ENCODE measurements around the gene NDUFS2.

Gene NDUFS2

DNA sequence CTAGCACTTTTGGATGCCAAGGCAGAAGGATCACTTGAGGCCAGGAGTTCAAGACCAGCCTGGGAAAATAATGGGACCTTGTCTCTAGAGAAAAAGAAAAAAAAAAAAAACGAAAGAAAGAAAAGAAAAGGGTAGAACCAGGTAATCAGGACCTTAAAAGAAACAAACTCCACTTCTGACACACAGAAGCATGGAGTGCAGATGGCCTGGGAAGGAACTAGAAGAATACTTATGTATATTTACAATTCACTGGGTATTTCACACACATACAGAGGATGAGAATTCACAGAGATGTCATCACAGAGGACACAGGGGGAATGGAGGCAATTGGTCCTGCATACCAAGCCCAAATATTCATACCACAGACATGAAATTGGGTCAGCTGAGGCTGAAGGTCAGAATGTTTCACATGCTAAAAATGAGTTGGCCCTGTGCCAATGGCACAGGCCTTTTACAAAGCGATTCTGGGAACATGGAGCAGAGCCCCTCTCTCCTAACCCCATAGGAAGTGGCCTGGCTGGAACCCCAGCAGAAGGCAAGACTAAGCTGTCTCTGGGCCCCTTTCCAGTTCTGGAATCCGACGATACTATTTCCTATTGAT is 29.3 kb upstream of the NDUFS2 start:
- no peak for DNase-seq

DNA sequence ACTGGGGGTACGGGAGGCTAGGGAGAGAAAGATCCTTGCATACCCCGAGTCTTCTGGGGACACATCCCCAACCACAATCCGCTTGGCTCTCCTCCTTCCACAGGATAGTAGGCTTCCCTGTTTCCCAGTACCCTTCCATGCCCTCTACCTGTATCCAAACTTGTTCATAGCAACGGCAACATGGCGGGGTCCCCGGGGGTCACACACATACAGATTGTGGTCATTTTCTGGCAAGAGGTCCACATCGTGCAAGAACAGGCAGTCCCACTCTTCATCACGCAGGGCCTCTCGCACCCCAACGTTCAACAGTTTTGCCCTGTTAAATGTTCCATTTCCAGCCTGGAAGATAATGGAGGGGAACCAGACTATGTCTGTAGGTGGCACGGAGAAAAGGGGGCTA is 28.5 kb upstream of the NDUFS2 start:
- no peak for DNase-seq

DNA sequence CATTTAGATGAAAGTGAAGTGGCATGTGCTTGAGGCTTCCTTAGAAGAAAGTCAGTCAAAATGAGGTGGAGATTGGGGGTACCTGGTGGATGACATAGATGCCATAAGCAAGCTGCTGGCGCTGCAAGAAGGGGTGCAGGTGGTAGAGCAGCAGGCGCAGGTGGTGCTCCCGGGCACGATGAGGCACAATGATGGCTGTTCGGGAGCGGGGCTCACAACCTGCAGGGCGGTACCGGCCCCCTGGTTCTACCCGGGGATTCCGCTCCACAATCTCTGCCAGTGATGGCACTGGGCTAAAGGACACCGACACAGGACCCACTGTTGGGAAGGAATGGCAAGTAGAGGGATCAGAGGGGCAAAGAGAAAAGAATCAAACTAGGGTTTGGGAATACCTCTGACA is 27.3 kb upstream of the NDUFS2 start:
- DNase-seq, result no peak

DNA sequence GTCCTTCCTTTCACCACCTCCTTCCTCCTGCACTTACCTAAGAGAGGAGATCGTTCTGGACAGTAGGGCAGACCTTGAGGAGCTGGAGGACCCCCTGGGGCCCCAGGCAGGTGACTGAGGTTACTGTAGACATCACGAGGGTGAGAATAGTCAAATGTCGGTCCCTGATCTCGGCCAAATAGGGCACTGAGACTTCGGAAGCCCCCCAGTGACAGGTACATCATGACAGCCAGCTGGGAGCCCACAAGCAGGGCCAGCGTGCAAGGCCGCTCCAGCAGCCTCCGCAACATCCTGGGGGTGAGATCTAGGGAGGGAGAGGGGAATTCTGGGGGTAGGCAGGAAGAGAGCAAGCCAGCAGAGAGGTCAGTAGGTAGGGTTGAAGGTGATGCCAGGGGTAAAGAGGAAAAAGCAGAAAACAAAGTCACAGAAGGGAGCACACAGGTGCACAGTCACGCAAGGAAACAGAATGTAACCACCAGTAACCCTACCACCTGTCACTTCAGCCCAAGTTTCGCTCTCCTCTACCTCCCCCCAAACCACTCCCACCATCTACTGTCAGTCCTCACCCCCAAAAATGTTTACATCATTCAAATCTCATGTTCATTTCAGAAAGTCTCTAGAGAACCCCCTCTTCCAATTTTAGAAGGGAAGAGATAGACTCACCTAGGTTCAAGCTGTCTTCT is 26.3 kb upstream of the NDUFS2 start:
- DNase-seq, result no peak

DNA sequence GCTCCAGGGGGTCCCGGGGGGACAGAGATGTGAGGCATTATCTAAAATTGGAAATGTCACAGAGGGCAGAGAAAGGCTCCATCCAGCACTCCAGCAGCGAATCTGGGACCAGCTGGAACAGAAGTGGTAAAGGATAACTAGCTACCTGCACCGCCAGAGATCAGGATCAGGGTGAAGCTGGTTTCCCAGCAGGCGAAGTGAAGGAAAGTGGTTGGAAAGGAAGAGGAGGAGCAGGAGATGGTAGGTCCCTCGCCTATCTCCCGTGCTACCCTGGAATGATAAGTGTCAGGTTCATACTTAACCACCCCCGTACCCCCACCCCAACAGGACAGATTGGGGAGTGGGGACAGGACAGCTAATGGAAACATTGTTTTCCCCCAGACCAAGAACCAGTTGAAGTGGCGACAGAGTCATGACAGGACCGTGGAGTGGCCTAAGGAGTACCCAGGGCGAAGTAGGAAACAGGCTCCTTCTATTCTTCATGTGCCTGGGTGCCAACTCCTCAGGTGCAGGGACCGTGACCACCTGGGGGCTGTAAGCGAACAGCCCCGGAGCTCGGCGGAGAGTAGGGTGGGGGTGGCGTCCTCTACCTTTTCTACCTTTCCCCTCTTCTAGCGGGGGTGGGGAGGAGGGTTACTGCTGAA is 25.6 kb upstream of the NDUFS2 start:
- no peak for DNase-seq

DNA sequence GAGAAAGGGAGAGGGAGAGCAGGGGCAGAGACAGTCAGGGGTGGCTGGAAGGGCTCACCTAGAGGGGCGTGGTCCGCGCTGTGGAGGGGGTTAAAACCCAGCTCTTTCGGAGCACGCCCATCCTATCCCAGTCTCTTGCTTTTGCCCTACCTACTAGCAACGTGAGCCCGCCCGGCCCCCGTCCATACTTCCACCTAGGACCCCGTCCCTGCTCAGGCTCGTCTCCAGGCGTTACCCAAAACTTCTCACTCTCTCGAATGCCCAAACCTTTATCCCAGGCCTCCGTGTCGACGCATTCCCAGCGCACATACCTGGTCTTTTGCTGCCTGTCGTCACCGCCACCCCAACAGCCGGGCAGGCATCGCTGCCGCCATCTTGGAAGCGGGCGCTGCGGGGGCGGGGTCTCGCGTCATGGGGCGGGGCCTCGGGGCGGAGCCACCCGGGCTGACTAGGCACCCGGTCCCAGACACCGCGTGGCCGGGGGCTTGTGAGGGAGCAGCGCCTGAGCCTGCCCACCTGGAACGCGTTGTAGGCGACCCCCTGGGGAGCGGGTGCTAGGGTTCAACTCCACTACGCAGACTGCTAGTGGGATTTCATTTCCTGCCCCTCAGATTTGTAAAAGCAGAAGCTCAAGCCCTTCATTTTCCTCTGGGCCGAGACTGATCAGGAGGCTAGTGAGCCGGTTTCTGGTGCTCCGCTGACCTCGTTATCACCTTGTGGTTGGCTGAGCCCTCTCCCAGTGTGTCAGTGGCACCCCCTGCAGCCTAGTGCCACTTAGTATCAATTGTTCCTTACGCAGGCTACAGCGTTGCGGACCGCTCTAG is 24.8 kb upstream of the NDUFS2 start, which contains the start of gene B4GALT3:
B4GALT3 (minus strand) TSS at position 396 of the 824 bp plus-strand sequence. CDS start 1,447 bp downstream, outside the sequence.
- peak; percentile 95 for DNase-seq

DNA sequence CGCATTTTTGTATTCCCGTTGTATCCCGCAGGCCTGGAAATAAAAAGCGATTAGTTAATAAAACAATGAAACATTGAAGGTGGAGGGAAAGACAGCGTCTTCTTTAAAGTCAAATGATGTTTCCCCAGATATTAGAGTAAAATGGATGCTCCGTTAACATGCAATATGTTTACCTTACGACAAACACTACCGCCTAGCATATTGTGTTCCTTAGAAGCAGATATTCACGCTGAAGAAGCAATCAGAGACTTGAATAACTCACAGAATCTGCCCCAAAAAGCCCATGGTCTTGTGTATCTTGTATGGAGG is 24.3 kb upstream of the NDUFS2 start:
- no peak for DNase-seq

DNA sequence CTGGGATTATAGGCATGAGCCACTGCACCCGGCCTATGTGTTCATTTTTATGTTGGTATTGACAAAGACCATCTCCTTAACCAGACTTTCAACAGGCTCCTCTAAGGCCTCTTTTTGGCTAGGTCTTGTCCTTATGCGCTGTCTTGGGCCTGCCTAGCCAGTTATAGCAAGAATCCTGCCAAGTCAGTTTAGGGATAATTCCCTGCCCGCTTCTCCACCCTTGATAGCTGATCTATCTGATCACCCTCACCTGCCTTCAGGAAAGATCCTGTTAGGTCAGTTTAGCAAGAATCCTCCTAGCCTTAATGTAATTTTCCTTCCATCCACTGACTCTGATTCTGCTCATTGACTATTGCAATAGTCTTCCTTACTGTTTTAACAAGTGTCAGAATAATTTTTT is 22.5 kb upstream of the NDUFS2 start:
- no peak for DNase-seq

DNA sequence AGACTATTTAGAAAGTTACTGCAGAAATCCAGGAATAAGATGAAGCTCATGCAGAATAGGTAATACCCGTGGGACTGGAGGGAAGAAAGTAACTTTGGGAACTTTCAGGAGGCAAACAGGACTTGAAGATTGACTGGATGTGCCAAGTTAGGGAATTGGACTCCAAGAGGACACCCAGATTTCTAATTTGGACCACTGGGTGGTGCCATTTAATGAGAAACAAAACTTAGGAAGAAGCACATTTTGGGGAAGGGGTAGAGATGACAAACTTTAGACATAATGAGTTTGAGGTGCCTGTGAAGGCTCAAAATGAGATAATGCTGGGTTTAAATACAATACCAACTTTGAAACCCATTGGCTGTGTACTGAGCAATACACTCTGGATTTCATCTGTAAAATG is 21.5 kb upstream of the NDUFS2 start:
- DNase-seq, result peak; percentile 47

DNA sequence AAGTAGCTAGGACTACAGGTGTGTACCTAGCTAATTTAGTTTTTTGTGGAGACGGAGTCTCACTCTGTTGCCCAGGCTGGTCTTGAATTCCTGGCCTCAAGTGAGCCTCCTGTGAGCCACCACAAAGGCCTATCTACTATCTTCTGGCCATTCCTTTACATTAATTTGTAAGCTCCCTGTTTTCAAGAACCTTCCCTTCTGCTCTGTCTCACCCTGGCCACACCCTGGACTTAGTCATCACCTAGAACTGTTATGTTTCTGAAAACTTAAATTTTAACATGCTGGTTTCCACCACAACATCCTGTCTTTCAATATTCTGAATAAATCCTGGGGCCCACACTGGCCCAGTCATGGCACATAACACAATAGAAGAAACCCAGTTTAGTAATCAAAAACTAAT is 20.0 kb upstream of the NDUFS2 start:
- no peak for DNase-seq

DNA sequence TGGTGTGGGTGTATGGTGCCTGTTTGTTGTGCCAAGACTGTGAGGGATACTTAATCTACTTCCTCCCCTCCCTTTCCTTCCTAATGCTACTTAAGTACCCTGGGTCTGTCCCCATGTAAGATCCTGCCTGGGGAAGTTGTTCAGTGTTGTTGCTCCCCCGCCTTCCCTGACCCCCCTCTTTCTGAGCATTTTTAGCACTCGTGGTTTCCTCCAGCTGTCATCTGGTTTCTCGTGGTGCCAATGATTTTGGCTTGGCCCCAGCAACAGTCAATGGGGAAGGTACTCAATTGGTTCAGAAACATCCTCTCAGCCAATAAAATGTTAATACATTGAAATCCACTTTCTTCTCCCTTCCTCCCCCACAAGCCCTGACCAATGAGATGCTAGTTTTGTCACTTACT is 16.9 kb upstream of the NDUFS2 start:
- peak; percentile 78 for DNase-seq

DNA sequence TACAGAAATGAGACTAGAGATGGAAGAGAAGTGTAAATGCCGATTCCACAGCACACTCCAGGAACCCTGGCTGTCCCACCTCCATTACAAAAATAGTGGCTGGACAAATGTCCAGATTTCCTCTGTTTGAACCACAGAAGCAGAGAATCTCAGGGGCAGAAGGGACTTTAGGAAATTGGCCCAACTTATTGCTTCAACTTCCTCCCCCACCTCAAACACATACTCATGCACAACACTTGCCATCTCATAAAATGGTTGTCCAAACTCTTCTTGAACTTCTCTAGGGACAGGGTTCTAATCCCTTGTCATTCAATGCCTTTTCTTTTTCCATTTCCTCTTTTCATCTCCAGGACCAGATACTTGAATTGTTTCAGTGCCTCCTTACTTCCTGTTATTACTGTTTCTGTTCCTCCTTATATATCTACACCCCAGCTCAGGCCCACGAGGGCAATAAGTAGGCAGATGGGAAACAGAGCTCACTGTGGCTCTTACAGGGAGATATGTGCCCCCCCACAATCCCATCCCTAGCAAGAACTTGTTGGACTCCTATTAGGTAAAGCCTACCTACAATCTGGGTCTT is 16.3 kb upstream of the NDUFS2 start:
- DNase-seq, result no peak

DNA sequence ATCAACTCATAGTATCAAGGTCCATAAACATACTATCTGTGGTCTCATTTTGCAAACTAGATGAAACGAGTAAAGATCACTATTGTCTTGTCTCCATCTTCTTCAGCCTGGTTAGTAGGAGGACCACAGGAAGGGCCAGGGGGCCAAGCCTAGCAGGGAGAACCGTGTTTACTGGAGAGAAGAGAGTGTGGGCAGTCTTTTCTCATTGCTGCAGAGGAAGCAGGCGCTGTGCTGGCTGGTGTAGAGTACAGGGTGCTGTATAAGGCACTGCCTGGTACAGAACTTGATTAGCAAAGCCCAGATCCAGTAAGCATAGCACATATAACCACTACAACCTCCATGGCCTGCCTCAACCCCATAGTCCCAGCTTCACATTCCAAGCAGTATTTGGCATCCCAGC is 14.9 kb upstream of the NDUFS2 start:
- no peak for DNase-seq

DNA sequence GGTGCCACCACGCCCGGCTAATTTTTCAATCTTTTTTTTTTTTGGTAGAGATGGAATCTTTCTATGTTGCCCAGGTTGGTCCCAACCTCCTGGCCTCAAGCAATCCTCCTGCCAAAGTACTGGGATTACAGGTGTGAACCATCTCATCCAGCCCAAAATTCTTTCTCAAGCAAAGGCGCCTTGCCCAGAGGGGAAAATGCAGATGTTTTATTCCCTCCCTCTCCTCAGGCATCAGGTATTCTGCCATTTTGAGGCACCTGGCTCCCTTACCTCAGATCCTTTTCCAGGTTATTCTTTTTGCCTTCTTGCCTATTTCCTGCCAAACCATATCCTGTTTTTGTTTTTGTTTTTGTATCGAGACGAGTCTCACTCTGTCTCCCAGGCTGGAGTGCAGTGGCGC is 13.8 kb upstream of the NDUFS2 start:
- no peak for DNase-seq

DNA sequence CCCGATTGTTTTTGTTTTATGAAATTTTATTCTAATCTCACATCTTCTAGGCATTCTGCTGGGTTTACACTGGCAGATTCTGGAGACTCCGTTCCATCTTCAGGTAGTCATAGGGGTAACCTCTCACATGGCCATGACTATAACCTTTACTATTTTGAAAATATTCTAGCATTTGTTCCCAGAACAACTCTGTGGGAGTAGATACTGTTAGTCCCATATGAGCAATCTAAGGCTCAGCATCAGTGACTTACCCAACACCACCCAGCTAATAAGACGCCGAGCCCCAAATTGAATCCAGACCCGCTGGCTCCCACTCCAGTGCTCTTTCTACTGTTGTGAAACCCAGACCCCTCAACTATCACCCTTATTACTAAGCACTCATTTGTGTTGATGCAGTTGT is 13.1 kb upstream of the NDUFS2 start:
- DNase-seq, result no peak

DNA sequence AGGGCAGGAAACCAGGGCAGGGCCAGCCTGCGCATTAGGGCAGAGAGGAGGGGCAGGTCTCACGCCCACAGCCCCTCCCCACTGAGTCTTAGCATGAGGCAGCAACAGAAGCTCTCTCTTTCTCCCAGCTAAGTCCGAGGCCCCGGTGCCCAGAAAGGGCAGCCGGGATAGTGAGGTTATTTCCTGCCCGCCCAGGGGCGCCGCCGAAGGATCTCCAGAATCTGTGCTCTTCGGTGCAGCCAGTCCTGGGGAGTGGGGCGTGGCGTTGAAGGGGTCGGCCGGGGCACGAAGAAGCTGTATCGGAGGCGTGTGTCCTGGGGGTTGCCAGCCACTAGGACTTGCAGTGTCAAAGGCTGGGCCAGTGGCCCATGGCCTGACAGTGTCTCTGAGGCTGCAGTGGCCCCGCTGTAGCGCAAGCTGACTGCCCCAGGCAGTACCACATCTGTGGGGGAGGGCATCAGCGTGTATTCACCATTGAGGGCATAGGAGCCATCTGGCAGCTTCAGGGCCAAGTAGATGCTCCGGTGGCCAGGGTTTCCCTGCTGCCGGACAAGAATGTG is 11.1 kb upstream of the NDUFS2 start:
- peak; percentile 68 for DNase-seq

DNA sequence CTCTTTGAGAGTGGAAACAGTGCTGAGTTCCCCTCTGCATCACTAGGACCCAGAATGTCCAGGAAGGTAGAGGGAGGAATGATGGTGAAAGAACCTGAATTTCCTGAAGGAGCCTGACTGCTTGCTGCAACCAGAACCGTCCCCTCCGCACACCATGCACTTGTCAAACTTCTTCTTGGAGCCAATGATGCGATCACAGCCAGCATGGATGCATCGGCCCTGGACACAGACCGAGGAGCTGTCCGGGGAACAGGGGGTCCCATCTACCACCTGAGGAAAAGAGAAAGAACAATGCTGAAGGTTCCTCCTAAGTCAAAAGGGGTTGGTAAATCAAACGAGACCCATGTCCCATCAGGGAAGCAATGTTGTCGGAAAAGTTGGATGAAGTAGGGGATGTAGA is 10.2 kb upstream of the NDUFS2 start:
- no peak for DNase-seq

DNA sequence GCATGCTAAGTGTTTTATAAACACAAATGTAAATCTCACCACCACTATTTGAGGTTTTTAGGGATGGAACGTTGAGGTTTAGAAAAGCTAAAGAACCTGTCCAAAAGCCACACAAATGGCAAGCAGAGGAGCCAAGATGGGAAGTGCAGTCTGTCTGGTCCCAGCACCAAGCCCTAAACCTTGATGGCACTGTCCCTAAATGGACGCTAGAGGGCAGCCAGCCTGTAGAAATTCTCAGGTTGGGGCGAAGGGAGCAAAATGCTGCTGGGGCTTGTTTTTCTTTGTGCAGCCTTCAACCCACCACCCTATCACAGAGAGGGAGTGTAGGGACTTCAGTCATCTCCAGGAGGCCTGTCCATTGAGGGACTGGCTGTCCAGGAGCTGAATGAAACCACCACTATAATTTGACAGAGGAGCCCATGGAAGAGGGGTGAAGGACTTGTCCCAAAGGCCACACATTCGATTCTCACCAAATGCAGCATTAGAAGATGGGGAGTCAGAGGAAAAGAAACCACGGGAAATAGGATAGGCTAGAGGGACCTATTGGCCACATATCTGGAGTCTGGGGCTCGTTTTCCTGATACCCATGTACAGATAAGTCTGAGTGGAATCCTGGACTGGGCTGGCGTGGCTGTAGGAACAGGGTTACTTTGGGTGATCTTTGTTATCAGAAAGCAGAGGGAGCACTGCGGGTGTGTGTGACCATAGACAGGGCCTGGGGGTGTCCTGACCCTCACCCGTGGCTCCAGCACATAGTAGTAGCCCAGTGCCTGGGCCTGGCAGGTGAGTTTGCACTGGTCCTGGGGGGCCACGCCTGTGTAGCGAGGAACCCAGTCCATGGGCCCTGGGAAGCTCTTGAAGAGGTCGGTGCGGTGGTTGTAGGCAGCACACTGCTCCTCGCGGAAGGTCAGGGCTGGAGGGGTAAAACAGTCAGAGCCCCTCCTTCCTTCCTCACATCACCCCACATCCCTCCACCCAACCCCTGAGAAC is 9.4 kb upstream of the NDUFS2 start:
- peak; percentile 83 for DNase-seq

DNA sequence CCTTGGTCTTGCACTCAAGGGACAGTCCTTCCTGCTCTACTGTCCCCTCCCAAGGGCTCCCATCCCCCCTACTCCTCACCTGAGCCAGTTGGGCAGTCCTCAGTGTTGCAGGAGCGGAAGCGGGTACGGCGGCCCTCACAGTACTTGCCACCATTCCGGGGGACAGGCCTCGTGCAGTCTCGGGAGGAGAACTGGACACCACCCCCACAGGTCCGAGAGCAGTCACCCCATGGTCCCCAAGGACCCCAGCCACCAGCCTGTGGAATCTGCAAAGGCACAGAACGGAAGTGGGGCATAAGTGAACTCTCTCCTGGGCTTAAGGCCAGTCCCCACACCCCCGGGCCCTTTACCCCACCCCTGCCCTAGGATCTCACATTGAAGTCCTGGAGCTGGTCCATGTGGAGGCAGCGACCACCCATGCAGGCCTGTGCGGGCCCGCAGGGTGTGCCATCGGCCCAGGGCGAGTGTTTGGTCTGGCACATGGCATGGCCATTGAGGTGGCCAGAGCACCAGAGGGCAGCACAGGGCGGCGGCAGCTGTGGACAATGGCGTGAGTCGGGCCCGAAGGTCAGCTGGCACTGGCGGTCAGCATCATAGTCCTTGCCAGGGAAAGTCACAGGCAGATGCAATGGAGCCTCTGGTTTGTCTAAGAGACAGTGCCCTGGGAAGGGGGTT is 8.5 kb upstream of the NDUFS2 start:
- no peak for DNase-seq

DNA sequence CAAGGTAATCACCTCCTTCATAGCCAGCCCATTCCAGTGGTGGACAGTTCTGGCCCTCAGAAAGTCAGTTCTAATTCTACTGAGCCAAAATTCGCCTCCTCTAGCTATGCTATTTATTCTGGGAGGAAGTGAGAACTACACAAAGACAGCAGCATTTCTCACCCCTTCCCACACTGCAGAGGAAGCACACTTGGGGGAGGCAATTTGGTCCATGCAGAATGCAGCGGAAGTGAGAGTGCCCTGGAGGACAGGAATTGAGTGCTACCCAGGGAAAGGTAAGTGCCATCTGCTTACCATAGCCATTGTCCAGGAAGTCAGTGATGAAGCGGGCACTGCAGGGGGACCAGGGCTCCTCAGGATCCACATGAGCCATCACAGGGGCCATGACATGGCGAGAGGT is 7.0 kb upstream of the NDUFS2 start:
- no peak for DNase-seq

DNA sequence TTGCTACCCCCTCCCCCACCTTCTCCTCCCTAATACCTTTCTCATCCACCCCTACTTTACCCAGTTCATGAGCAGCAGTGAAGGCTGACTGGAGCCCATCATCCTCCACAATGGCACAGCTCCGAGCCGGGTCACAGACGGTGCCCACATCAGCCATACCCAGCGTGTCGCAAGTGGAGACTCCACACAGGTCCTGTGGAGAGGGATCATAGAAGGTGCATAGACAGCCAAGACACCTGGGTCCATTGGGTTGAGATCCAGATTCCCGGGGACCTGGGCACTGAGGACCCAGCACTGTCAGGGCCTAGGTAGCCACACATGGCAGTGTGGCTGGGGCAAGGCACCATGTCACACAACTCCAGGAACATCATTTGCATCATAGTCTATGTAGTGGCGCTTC is 6.1 kb upstream of the NDUFS2 start:
- no peak for DNase-seq
